Measurements from ENCODE around the gene SLC6A20. TPM values are rescaled to one million over a fixed set of nuclear protein-coding genes. Genes with fewer than 3 reads are reported as not detected.

The SLC6A20 gene
- total RNA-seq, 1 experiment from 2014 or later, result 0.09 TPM

- H4K20me1 ChIP-seq (ENCODE audit: control insufficient read depth, insufficient read depth, insufficient read length), result no peaks in the 10 kb centered on the region
- H2AFZ ChIP-seq (ENCODE audit: low read length), result no peak overlapping the region
- no peak overlapping the region for H3K4me3 Mint-ChIP-seq
- no peak overlapping the region for H2BK15ac ChIP-seq (ENCODE audit: low read depth, low read length)
- no peak overlapping the region for H2BK20ac ChIP-seq (ENCODE audit: low read depth, low read length, poor library complexity, severe bottlenecking)
- no peak overlapping the region for H4K91ac ChIP-seq (ENCODE audit: insufficient read length, low read depth, low read length)
- H3K14ac ChIP-seq (ENCODE audit: insufficient read depth, low read length), result no peak overlapping the region
- H3K4me1 Mint-ChIP-seq, result no peaks in the 10 kb centered on the region
- no peaks in the 10 kb centered on the region for H3K79me1 ChIP-seq (ENCODE audit: insufficient read depth, low read depth, low read length, poor library complexity, severe bottlenecking)
- no peak overlapping the region for H3K56ac ChIP-seq (ENCODE audit: insufficient read length, low read depth, low read length)
- no peaks in the 10 kb centered on the region for H3K9me3 ChIP-seq (ENCODE audit: control insufficient read depth, low read depth, low read length)
- no peak overlapping the region for H3T11ph ChIP-seq (ENCODE audit: low read length)
- H2BK12ac ChIP-seq (ENCODE audit: insufficient read length, low read depth, low read length), result no peak overlapping the region
- peaks cover 0 to 5% (median 4%) of the 10 kb centered on the region in 3 experiments; a peak in 2 of 7 replicates for H3K36me3 Mint-ChIP-seq (ENCODE audit: insufficient read depth in 1 of 3, low read depth in 3 of 3)
- no peaks in the 10 kb centered on the region for H3K27me3 ChIP-seq (ENCODE audit: insufficient read depth, low read length)
- H2AK5ac ChIP-seq (ENCODE audit: insufficient read length, low read length), result no peak overlapping the region
- H4K5ac ChIP-seq (ENCODE audit: insufficient read length, low read depth, low read length), result no peak overlapping the region
- WGBS (ENCODE audit: extremely low coverage, insufficient read length, low lambda C conversion rate), result no CpG with 5 or more reads among the region's 3 CpGs
- H3K27ac Mint-ChIP-seq, result no peak overlapping the region
- H3K4me2 ChIP-seq (ENCODE audit: insufficient read depth, insufficient read length, low read length), result no peak overlapping the region
- no peak overlapping the region for H4K8ac ChIP-seq (replicated peaks; ENCODE audit: insufficient read length, low read depth, low read length)
- no peak overlapping the region for H3K9ac ChIP-seq (ENCODE audit: extremely low read depth, insufficient read length, low read length)
- no peak for DNase-seq
- no peak overlapping the region for H3K18ac ChIP-seq (ENCODE audit: insufficient read length, low read depth, low read length)
- no peak overlapping the region for H3K27ac ChIP-seq (ENCODE audit: insufficient read length, low read depth, low read length)
- no peak overlapping the region for H2BK120ac ChIP-seq (ENCODE audit: low read depth, low read length, poor library complexity, severe bottlenecking)
- H3K9me3 Mint-ChIP-seq, result peaks cover 0 to 8% of the 10 kb centered on the region in 2 experiments; a peak in 3 of 5 replicates
- H3K23me2 ChIP-seq (ENCODE audit: insufficient read length, low read depth, low read length, poor library complexity, severe bottlenecking), result no peaks in the 10 kb centered on the region
- no peak overlapping the region for H3K23ac ChIP-seq (ENCODE audit: insufficient read length, low read depth, low read length)
- H3K4ac ChIP-seq (ENCODE audit: low read depth, low read length), result no peak overlapping the region
- H3K4me1 ChIP-seq (ENCODE audit: insufficient read depth, low read length), result no peaks in the 10 kb centered on the region
- no peaks in the 10 kb centered on the region for H3K79me2 ChIP-seq (ENCODE audit: insufficient read depth, low read length)
- no peak for TF ChIP-seq CTCF (conservative IDR thresholded peaks at IDR 0.05)
- H2BK5ac ChIP-seq (ENCODE audit: insufficient read length, low read length), result no peak overlapping the region
- peaks cover 1% of the 10 kb centered on the region; the same call in 1 of the 2 replicates for H3K27me3 Mint-ChIP-seq (ENCODE audit: low read depth)
These were observed 20.2 kb upstream of the SLC6A20 start for GRCh38 chr3:45816544-45816943.
